ENCODE measurements around the gene SLC25A24.
"Not testable (repeated sequence)": the region's sequence is repeated elsewhere in the genome, so short reads cannot be mapped to it uniquely, and the experiment has no call there.

Gene SLC25A24

DNA sequence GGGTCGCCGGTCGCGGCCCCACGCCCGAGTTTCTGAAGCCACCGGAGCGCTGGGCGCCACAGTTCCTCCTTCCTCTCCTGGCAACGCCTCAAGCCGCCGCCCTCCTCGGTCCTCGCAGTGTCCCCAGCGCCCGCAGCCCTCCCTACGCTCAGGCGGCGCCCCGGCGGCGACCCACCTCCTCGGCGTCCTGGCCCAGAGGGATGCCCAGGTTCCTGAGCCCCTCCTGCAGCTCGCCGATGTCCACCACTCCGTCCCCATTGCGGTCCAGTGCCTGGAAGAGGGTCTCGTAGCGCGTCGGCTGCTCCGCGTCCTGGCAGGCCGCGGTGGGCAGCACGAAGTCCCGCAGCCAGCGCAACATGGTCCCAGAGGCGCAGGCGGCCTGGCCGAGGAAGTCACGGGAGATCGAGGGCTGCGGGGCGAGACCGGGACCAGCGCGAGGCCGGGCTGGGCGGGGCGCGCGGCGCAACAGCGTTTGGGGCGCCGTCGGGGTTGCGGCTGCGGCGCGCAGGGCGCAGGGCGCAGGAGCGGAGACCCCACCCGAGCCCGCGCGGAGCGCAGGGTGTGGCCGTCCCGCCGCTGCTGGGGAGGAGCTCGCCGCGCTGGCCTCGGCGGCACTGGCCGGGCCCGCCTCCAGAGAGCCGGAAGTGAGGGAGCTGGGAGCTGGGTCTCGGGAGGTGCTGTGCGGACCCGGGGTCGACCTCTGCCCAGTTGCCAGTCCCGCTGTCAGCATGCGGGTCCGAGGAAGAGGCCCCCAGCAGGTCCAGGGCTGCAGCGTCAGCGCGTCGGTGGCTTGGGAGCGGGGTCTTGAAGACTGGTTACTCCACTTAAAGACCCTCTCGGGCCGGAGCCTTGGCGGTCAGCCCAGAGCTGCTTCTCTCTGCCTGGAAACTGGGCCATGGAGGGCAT lies at the start of gene SLC25A24:
Gene SLC25A24, minus strand, starts transcription at position 563 of the 906 bp plus-strand sequence. Its CDS starts 205 bp downstream, at position 358.
- peak; percentile 67 for DNase-seq

GRCh38 chr1:108243976-108244375 lies 43.8 kb upstream of the SLC25A24 start, which contains the start of gene NBPF4:
Gene NBPF4, minus strand, starts transcription at chr1:108244076. Its CDS starts 315 bp downstream, at chr1:108243761.
- not testable (repeated sequence) for DNase-seq

GRCh38 chr1:108239426-108239825 lies 39.3 kb upstream of the SLC25A24 start:
- DNase-seq: not testable (repeated sequence)

GRCh38 chr1:108235308-108235707 lies 35.2 kb upstream of the SLC25A24 start:
- not testable (repeated sequence) for DNase-seq

- DNase-seq: not testable (repeated sequence)
Observed at GRCh38 chr1:108232183-108232582, 32.0 kb upstream of the SLC25A24 start.

GRCh38 chr1:108229976-108230375 lies 29.8 kb upstream of the SLC25A24 start:
- not testable (repeated sequence) for DNase-seq

GRCh38 chr1:108227772-108228171 lies 27.6 kb upstream of the SLC25A24 start:
- DNase-seq: not testable (repeated sequence)

GRCh38 chr1:108226855-108227254 lies 26.7 kb upstream of the SLC25A24 start:
- DNase-seq: not testable (repeated sequence)

DNA sequence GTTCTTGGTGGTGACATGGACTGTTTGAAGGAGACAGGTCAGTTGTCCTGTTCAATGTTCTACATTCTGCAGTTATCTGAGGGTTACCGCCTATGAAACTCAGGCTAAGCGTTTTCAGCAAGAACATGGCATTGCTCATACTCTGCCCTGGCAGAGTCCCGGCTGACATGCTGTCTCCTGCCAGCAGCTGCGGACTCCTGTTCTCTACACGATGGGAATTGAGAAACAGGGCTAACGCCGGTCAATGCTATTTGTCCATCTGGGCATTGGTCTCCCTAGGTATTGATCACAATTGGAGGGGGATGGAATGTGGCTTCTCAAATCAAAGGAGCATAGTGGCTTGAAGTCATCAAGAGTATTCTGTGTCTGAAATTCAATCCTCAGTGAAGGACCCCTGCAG lies 23.1 kb upstream of the SLC25A24 start:
- DNase-seq: not testable (repeated sequence)

- not testable (repeated sequence) for DNase-seq
Observed at GRCh38 chr1:108217515-108218174, 17.5 kb upstream of the SLC25A24 start.

DNA sequence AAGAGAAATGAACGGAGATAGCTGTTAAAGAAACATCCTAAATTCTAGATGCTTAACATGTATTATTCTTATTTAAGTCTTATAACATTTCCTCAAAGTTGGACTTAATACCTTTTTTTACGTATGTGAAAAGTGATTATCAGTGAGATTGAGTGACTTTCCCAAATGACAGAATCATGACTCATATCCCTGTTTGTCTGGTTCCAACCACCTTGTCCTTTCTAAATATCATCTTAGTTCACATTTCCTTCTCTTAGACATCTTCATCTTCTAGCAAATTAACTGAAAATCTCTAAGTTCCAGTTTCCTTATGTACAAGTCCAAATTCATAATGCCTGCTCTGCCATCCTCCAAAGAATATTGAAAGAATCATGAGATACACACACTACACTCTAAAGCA lies 16.9 kb upstream of the SLC25A24 start:
- DNase-seq: not testable (repeated sequence)

DNA sequence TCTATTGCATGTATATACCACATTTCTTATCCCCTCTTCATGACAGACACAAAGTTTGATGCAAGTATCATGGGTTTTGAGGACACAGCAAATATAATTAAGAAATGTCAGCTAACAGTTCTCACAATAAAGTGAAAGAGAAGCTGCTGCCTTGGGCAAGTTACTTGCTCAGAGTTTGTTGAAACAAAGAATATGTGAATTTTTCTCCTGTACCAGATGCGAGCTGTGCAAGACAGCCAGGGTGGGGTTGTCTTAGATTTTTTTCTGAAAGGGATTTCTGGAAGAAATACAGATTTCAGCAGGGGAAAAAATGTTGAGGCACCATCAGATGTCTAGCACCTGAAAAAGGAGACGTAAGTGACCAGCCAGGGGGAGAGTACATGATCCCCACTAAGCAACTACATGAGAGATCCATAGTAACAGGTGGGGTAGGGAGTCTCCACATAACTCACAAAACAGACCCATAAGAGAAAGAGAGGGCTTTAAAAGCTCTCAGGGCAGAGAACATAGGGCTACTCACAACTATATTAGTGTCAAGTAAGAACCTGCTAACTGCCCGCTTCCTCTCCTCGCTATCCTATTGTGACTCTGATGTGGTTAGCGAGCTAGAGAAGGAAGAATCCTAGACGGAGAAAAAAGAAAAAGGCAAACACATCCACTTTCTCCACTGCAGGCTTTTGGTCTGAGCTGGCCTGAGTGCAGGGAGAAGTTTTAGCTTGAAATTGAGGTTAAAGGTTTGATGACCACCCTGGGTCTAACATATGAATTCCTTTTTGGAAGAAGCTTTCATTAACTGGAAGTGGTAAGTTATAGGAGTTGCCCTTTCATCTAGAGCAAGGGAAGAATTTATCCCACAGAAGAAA lies 16.1 kb upstream of the SLC25A24 start:
- DNase-seq: not testable (repeated sequence)

DNA sequence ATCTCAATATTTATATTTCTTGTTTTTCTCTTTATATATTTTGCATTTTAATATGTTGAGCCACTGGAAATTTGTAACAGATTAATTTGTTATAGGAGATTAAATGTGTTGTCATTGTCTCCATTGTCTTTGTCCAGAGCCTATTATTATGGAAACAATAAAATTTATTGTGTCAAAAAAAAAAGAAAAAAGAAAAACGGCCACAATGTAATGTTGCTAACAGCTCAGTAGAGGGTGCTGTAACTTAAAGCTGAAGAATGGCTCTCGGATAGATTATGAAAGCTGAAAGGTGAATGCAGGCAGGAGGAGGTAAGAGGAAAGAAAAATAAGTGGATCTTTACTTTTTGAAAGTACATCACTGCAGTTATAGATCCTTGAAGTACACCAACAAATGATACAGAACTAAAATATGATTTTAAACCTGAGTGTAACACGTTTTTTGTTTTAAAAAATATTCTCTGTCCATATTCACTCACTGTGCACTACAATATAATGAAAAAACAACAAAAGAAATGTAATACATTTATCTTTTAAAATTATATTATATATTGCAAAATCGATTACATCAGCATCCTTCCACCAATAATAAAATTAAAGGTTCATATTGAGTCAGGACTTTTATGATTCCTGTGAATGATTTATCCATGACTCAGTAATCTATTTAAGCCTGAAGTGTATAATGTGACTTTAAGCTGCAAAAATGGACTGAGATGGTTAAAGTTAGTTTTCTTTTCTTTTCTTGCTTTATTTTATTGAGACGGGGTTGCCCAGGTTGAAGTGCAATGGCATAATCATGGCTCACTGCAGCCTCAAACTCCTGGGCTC lies 14.7 kb upstream of the SLC25A24 start:
- DNase-seq: not testable (repeated sequence)

DNA sequence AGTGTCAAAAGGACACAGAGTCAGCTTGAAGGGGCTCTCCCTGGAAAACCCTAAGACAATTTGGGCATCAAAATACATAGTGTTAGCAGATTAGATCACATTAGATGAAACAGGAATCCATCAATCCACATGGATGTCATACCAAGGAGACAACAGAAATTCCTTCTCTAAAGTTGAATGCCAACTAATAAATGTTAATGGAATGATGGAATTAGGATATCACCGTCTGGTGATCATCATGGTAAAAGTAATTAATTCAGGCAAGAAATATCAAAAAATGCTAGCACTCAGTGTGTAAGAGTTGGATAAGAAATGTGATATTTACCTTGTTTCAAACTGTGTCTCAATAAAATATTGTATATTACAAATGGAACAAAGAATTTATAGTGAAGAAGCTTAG lies 10.9 kb upstream of the SLC25A24 start:
- DNase-seq: no peak

GRCh38 chr1:108209456-108210108 lies 9.4 kb upstream of the SLC25A24 start:
- DNase-seq: no peak

GRCh38 chr1:108208724-108209446 lies 8.7 kb upstream of the SLC25A24 start:
- DNase-seq: no peak

- DNase-seq: not testable (repeated sequence)
Observed at GRCh38 chr1:108203582-108203981, 3.4 kb upstream of the SLC25A24 start.

- no peak for DNase-seq
Observed at GRCh38 chr1:108201687-108202086, 1.5 kb upstream of the SLC25A24 start.

DNA sequence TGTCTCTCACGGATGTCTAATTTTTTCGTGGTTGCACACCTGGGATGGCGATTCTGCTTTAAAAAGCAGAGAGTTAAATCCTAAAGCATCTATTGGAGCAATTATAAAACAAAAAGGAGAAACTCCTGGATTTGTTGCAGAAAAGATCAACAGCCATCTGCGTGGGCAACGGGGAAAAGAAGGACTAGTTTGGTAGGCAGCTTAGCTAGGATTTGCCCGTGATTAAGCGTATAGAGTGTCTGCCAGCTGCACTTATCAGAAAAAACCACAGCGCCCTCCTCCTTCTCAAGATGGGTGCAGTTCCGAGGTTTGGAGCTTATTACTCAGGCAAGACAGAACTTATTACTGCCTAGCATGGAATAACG lies 526 bp upstream of the SLC25A24 start:
- DNase-seq: peak; percentile 59

DNA sequence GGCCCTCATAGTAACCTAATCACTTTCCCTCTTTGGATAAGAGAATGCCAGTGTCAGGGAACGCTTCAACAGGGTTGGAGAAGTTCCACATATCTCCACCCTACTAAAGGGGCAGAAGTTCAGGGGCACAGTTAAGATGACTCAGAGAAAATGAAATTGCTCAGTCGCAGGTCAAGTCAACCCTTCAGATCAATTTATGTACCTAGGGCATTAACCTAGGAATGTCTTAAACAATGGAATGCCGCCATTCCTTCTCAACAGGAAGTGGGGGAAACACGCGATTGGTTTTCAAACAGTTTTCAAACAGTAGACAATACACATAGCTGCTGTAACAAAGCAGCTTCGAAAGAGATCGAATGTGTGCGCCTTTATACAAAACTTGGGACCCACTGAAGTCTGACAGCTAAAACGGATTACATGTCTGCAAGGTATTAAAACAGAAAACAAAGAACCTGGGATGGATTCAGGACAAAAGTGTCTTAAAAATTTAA lies 897 bp downstream of the SLC25A24 start:
- DNase-seq: peak; percentile 32

Measured in MV-4-11 (cell line).